ENCODE measurements around the gene TECR.
A peak's percentile ranks its signal among the peaks of the same experiment; 100 is the strongest.
"Not testable (repeated sequence)": the region's sequence is repeated elsewhere in the genome, so short reads cannot be mapped to it uniquely, and the experiment has no call there.

The TECR gene

GRCh38 chr19:14563590-14563926 lies 34.2 kb downstream of the TECR start:
- no peak for DNase-seq (ENCODE audit: low read depth)
- H3K4me3 ChIP-seq (ENCODE audit: low read depth, low read length), result no peak overlapping the region
- TF ChIP-seq, protein P1, sequence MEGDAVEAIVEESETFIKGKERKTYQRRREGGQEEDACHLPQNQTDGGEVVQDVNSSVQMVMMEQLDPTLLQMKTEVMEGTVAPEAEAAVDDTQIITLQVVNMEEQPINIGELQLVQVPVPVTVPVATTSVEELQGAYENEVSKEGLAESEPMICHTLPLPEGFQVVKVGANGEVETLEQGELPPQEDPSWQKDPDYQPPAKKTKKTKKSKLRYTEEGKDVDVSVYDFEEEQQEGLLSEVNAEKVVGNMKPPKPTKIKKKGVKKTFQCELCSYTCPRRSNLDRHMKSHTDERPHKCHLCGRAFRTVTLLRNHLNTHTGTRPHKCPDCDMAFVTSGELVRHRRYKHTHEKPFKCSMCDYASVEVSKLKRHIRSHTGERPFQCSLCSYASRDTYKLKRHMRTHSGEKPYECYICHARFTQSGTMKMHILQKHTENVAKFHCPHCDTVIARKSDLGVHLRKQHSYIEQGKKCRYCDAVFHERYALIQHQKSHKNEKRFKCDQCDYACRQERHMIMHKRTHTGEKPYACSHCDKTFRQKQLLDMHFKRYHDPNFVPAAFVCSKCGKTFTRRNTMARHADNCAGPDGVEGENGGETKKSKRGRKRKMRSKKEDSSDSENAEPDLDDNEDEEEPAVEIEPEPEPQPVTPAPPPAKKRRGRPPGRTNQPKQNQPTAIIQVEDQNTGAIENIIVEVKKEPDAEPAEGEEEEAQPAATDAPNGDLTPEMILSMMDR (IDR thresholded peaks at IDR 0.05; ENCODE audit: insufficient read depth, low read depth, low read length, missing control alignments), result no peak

GRCh38 chr19:14563989-14564651 lies 34.7 kb downstream of the TECR start:
- peak; percentile 76 for DNase-seq (ENCODE audit: low read depth)
- TF ChIP-seq, protein P1 (IDR thresholded peaks at IDR 0.05; ENCODE audit: insufficient read depth, low read depth, low read length, missing control alignments), result no peak

GRCh38 chr19:14564652-14565297 lies 35.4 kb downstream of the TECR start:
- DNase-seq (ENCODE audit: low read depth); H3K4me3 ChIP-seq (ENCODE audit: low read depth, low read length): not testable (repeated sequence)

More at GRCh38 chr19:14563989-14564651, 34.7 kb downstream of the TECR start:
- no peak overlapping the region for H3K4me3 ChIP-seq (ENCODE audit: low read depth, low read length)

DNA sequence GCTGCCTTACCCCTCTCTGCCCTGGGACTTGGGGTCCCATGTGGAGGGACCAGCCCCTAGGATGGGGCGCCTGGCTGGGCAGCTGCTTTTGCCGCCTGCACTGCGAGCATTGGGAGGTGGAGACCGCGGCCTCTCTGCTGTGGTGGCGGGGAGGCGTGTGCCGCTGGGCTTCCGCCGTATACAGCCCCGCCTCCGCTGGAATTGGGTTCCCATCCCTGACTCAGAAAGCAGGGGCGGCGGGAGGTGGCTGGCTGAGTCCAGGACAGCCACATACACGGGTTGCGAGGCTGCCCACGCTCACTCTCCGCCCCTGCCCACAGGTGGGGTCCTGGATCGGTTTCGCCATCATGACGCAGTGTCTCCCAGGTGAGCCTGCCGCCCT lies 35.9 kb downstream of the TECR start:
- TF ChIP-seq, protein P1 (IDR thresholded peaks at IDR 0.05; ENCODE audit: insufficient read depth, low read depth, low read length, missing control alignments), result no peak
- H3K4me3 ChIP-seq (ENCODE audit: low read depth, low read length), result no peak overlapping the region
- no peak for DNase-seq (ENCODE audit: low read depth)

- no peak for DNase-seq (ENCODE audit: low read depth)
- TF ChIP-seq, protein P1 (IDR thresholded peaks at IDR 0.05; ENCODE audit: insufficient read depth, low read depth, low read length, missing control alignments), result no peak
- no peak overlapping the region for H3K4me3 ChIP-seq (ENCODE audit: low read depth, low read length)
Measured at GRCh38 chr19:14565765-14566711, 36.6 kb downstream of the TECR start.

GRCh38 chr19:14566712-14567077 lies 37.3 kb downstream of the TECR start:
- no peak overlapping the region for H3K4me3 ChIP-seq (ENCODE audit: low read depth, low read length)
- TF ChIP-seq, protein P1 (IDR thresholded peaks at IDR 0.05; ENCODE audit: insufficient read depth, low read depth, low read length, missing control alignments), result no peak

DNA sequence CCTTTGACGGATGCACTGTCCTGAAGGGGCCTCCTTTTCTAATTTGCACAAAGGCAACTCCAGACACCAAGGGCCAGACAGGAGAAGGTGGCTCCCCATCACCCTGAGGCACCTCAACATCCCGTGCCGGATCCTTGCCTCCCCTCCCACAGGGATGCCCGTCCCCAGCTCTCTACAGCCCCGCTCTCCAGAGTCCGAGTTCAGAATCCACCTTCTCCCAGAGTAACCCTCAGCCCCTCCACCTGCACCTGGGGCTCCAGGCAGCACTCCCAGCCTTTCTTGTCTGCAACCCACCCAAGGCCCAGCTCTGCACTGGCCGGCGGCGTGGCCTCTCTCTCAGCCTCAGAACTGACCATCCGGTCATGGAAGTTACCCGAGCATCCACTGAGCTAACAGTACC lies 37.7 kb downstream of the TECR start:
- DNase-seq (ENCODE audit: low read depth), result no peak
- H3K4me3 ChIP-seq (ENCODE audit: low read depth, low read length), result no peak overlapping the region
- TF ChIP-seq, protein P1 (IDR thresholded peaks at IDR 0.05; ENCODE audit: insufficient read depth, low read depth, low read length, missing control alignments), result no peak

More at GRCh38 chr19:14566712-14567077, 37.3 kb downstream of the TECR start:
- no peak for DNase-seq (ENCODE audit: low read depth)
